ENCODE results near the gene STAC2. TPM values are rescaled to one million over a fixed set of nuclear protein-coding genes. Genes with fewer than 3 reads are reported as not detected.

Gene STAC2
- total and polyA plus RNA-seq, 9 of the 15 experiments (the other 6 are each of a cell fraction or from before 2014, with no cell fraction given): not detected

- TF ChIP-seq FOXP1 (CRISPR knock-in tag; IDR thresholded peaks at IDR 0.05) (no peak), SP2 (IDR thresholded peaks at IDR 0.05; ENCODE audit: extremely low read depth, low read depth, low read length, poor library complexity, severe bottlenecking) (no peak), HDAC3 (IDR thresholded peaks at IDR 0.05; ENCODE audit: borderline replicate concordance, partially characterized antibody) (no peak), FOXP4 (CRISPR knock-in tag; IDR thresholded peaks at IDR 0.05; ENCODE audit: borderline replicate concordance) (no peak), RHOXF2B (CRISPR knock-in tag; conservative IDR thresholded peaks at IDR 0.05) (no peak), NR3C1 (CRISPR knock-in tag; IDR thresholded peaks at IDR 0.05) (no peak), ZNF75A (CRISPR knock-in tag; IDR thresholded peaks at IDR 0.05) (no peak), SNIP1 (IDR thresholded peaks at IDR 0.05; ENCODE audit: low read depth) (no peak), NFYB (IDR thresholded peaks at IDR 0.05; ENCODE audit: extremely low read depth, insufficient read length) (no peak), TBL1XR1 (IDR thresholded peaks at IDR 0.05; ENCODE audit: low read length in 2 of 2) (no peak), HNRNPK (IDR thresholded peaks at IDR 0.05; ENCODE audit: low read depth, low read length, poor library complexity, severe bottlenecking) (no peak), ZNF778 (CRISPR knock-in tag; IDR thresholded peaks at IDR 0.05) (no peak), NR2C1 (IDR thresholded peaks at IDR 0.05) (no peak), NR2C1 (tag; IDR thresholded peaks at IDR 0.05) (no peak), ZNF197 (CRISPR knock-in tag; IDR thresholded peaks at IDR 0.05; ENCODE audit: low read depth) (no peak)
- TF ChIP-seq, protein P1, sequence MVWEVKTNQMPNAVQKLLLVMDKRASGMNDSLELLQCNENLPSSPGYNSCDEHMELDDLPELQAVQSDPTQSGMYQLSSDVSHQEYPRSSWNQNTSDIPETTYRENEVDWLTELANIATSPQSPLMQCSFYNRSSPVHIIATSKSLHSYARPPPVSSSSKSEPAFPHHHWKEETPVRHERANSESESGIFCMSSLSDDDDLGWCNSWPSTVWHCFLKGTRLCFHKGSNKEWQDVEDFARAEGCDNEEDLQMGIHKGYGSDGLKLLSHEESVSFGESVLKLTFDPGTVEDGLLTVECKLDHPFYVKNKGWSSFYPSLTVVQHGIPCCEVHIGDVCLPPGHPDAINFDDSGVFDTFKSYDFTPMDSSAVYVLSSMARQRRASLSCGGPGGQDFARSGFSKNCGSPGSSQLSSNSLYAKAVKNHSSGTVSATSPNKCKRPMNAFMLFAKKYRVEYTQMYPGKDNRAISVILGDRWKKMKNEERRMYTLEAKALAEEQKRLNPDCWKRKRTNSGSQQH (CRISPR knock-in tag; IDR thresholded peaks at IDR 0.05): no peak
- TF ChIP-seq, protein P2, sequence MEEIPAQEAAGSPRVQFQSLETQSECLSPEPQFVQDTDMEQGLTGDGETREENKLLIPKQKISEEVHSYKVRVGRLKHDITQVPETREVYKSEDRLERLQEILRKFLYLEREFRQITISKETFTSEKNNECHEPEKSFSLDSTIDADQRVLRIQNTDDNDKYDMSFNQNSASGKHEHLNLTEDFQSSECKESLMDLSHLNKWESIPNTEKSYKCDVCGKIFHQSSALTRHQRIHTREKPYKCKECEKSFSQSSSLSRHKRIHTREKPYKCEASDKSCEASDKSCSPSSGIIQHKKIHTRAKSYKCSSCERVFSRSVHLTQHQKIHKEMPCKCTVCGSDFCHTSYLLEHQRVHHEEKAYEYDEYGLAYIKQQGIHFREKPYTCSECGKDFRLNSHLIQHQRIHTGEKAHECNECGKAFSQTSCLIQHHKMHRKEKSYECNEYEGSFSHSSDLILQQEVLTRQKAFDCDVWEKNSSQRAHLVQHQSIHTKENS (CRISPR knock-in tag; IDR thresholded peaks at IDR 0.05): no peak
- TF ChIP-seq, protein P3, sequence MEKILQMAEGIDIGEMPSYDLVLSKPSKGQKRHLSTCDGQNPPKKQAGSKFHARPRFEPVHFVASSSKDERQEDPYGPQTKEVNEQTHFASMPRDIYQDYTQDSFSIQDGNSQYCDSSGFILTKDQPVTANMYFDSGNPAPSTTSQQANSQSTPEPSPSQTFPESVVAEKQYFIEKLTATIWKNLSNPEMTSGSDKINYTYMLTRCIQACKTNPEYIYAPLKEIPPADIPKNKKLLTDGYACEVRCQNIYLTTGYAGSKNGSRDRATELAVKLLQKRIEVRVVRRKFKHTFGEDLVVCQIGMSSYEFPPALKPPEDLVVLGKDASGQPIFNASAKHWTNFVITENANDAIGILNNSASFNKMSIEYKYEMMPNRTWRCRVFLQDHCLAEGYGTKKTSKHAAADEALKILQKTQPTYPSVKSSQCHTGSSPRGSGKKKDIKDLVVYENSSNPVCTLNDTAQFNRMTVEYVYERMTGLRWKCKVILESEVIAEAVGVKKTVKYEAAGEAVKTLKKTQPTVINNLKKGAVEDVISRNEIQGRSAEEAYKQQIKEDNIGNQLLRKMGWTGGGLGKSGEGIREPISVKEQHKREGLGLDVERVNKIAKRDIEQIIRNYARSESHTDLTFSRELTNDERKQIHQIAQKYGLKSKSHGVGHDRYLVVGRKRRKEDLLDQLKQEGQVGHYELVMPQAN (IDR thresholded peaks at IDR 0.05; ENCODE audit: borderline replicate concordance): no peak
- TF ChIP-seq, protein P4, sequence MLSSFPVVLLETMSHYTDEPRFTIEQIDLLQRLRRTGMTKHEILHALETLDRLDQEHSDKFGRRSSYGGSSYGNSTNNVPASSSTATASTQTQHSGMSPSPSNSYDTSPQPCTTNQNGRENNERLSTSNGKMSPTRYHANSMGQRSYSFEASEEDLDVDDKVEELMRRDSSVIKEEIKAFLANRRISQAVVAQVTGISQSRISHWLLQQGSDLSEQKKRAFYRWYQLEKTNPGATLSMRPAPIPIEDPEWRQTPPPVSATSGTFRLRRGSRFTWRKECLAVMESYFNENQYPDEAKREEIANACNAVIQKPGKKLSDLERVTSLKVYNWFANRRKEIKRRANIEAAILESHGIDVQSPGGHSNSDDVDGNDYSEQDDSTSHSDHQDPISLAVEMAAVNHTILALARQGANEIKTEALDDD (IDR thresholded peaks at IDR 0.05): no peak
Measured at GRCh38 chr17:39197380-39198185, 28.2 kb downstream of the STAC2 start, which contains the start of gene CACNB1 (continued).

All from K562 (cell line).